Epithelial cell of esophagus (primary cell): ENCODE results near the gene ANK2.

Source experiments
- DNase-seq: peaks from one replicate; pipeline ENCODE4 v3.0.0; 2010; ENCODE audit warnings: low read depth
- H3K4me3 ChIP-seq: 2 replicates; pipeline ENCODE4 v1.5.1; 2011; ENCODE audit warnings: mild to moderate bottlenecking, low read length, control low read depth
- TF ChIP-seq, protein P1 (sequence below): IDR thresholded peaks from 2 replicates; pipeline ENCODE4 v1.5.1; 2011; ENCODE audit warnings: low read depth, mild to moderate bottlenecking, low read length, control low read depth, inconsistent platforms; ENCODE audit not compliant: insufficient read depth; ENCODE audit errors: missing control alignments

ANK2 gene

DNA sequence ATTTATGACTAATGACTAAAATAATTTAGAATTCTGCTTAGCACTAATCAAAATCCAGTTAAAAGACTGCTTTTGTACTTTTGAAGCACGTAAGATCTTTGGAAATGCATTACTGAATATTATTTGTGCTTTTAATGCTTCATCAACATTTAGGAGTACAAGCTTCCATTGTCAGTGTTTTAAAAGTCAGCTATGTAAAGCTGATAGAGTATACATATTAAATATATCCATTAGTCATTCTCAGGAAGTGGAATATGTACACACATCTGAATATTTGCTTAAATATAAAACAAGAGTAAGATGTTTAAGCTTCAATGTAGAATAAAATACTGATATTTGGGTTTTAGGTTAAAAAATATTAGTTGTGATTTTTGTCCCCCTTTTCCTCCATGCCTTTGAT lies 54.1 kb downstream of the ANK2 start:
- H3K4me3 ChIP-seq = no peak overlapping the region
- TF ChIP-seq, protein P1, sequence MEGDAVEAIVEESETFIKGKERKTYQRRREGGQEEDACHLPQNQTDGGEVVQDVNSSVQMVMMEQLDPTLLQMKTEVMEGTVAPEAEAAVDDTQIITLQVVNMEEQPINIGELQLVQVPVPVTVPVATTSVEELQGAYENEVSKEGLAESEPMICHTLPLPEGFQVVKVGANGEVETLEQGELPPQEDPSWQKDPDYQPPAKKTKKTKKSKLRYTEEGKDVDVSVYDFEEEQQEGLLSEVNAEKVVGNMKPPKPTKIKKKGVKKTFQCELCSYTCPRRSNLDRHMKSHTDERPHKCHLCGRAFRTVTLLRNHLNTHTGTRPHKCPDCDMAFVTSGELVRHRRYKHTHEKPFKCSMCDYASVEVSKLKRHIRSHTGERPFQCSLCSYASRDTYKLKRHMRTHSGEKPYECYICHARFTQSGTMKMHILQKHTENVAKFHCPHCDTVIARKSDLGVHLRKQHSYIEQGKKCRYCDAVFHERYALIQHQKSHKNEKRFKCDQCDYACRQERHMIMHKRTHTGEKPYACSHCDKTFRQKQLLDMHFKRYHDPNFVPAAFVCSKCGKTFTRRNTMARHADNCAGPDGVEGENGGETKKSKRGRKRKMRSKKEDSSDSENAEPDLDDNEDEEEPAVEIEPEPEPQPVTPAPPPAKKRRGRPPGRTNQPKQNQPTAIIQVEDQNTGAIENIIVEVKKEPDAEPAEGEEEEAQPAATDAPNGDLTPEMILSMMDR = no peak
- DNase-seq = no peak

- DNase-seq = peak; percentile 39
- TF ChIP-seq, protein P1 = peak; percentile 43
Observed at GRCh38 chr4:113106108-113106507, 56.7 kb downstream of the ANK2 start.

GRCh38 chr4:113109106-113109718 lies 59.8 kb downstream of the ANK2 start:
- no peak for DNase-seq
- no peak overlapping the region for H3K4me3 ChIP-seq
- TF ChIP-seq, protein P1 = no peak

More at GRCh38 chr4:113106108-113106507, 56.7 kb downstream of the ANK2 start:
- no peak overlapping the region for H3K4me3 ChIP-seq

GRCh38 chr4:113112338-113112978 lies 63.0 kb downstream of the ANK2 start:
- TF ChIP-seq, protein P1 = no peak
- no peak overlapping the region for H3K4me3 ChIP-seq
- DNase-seq = no peak

DNA sequence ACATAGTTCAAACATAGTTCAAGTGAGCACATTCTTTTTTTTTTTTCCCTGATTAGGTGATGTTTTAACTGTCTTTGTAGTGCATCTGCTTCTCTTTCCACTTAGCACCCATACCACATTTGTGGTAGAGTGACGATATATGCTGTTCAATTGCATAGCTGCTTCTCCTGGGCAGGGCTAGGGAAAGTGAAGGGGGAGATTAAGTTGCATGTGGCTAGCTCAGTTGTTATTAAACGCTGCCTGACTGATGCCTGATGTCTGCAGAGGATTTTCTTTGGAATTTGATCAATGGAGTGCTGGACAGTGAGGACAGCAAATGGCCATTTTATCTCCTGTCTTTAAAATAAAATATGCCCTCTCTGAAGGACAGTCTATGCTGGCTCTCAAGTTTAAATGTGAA lies 63.7 kb downstream of the ANK2 start:
- no peak for DNase-seq
- TF ChIP-seq, protein P1 = no peak
- H3K4me3 ChIP-seq = no peak overlapping the region

DNA sequence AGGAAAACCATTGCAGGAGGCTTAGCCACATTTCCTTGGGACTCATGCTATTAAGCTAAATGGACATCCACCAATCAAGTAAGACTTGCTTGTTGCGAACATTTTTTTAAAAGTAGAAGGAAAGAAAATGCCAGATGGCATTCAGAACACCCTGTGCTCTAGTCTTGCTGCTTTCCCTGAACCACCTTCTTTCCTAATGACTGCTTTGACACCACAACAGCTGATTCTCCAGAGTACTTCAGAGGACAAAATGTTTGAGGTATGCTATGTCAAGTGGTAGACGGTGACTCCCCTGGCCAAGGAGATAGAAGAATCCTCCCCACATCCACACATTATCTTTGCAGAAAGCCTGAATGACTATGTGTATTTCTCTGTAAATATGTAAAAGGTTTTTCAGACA lies 65.4 kb downstream of the ANK2 start:
- TF ChIP-seq, protein P1 = no peak
- no peak overlapping the region for H3K4me3 ChIP-seq
- DNase-seq = no peak
